Activated naive CD4-positive, alpha-beta T cell treated with anti-CD3 and anti-CD28 coated beads for 36 hours (primary cell): Measurements from ENCODE around the gene SPTB. TPM values are rescaled to one million over a fixed set of nuclear protein-coding genes. Genes with fewer than 3 reads are reported as not detected.

Experiments
- CTCF ChIA-PET: fragments of 350-600 bp; sonication (Branson Sonifier 250); formaldehyde crosslinking; loops from one replicate; lab custom pipeline; 2021; ENCODE audit warnings: antibody characterized with exemption; lab: Charles Lee
- DNase-seq: peaks from one replicate; pipeline ENCODE4 v3.0.0-alpha.2; 2020
- H3K27ac Mint-ChIP-seq: one replicate; pipeline ENCODE4 v1.8.0; 2021; ENCODE audit warnings: mild to moderate bottlenecking, mixed read lengths
- H3K27me3 Mint-ChIP-seq: one replicate; pipeline ENCODE4 v1.8.0; 2021; ENCODE audit warnings: low read depth, mixed read lengths
- H3K36me3 Mint-ChIP-seq: one replicate; pipeline ENCODE4 v1.8.0; 2021; ENCODE audit warnings: low read depth, mixed read lengths
- H3K4me1 Mint-ChIP-seq: one replicate; pipeline ENCODE4 v1.8.0; 2021; ENCODE audit warnings: low read depth, mixed read lengths
- H3K4me3 Mint-ChIP-seq: one replicate; pipeline ENCODE4 v1.8.0; 2021; ENCODE audit warnings: mild to moderate bottlenecking, moderate library complexity, mixed read lengths
- H3K9me3 Mint-ChIP-seq: one replicate; pipeline ENCODE4 v1.8.0; 2021; ENCODE audit warnings: mixed read lengths
- intact Hi-C: fragments of 100-400 bp; cut with micrococcal nuclease; formaldehyde crosslinking; loops from one replicate; pipeline ENCODE4 v1.15.1; 2023
- total RNA-seq, 2 experiments: library from RNA; stranded (reverse); gene quantifications; one replicate each; pipeline ENCODE4 v1.2.3, GENCODE V29; 2021

The SPTB gene
- total RNA-seq, 2 experiments from 2014 or later = 0.42 to 0.55 TPM

DNA sequence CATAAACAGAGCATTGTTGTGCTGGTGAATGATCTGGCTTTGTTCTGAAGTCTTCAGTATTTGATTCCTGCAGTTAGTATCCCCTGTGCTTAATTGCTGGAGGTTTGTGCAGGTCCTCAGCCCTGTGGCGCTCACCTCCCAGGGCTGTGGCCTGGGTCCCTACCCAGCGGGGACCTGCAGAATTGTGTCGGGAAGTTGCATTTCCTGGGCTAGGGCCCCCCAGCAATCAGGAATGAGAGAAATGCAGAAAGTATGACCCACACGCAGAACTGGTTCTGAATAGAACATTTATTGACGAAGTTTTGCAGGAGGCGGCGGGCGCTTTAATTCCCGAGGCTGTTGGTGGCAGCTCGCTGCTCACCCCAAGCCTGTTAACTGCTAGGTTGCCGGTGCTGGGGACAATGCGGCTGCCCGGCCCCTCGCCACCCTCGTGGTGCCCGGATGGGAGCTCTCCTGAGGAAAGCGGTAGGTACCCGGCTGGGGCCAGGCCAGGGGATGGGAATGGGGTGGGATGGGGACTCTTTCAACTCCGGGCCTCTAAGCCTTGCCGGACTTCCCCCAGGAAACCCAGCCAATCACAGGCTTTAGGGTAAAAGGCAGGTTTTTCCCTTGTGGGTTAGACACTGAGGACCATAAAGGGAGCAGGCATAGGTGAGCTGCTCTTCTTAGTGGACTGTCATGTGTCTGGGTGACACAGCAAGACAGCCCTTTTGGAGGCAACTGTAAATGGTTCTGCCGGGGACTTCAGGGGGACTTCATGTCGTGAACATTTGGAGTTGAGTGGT, 163.9 kb downstream of the SPTB start:
- Mint-ChIP-seq H3K36me3 (no peaks in the 10 kb centered on the region), H3K4me1 (no peaks in the 10 kb centered on the region), H3K27ac (no peak overlapping the region), H3K9me3 (peaks cover 15% of the 10 kb centered on the region), H3K4me3 (no peak overlapping the region), H3K27me3 (no peaks in the 10 kb centered on the region)
- DNase-seq = peak; percentile 4
- intact Hi-C loops = no loop called here
- CTCF ChIA-PET = no interaction called here

DNA sequence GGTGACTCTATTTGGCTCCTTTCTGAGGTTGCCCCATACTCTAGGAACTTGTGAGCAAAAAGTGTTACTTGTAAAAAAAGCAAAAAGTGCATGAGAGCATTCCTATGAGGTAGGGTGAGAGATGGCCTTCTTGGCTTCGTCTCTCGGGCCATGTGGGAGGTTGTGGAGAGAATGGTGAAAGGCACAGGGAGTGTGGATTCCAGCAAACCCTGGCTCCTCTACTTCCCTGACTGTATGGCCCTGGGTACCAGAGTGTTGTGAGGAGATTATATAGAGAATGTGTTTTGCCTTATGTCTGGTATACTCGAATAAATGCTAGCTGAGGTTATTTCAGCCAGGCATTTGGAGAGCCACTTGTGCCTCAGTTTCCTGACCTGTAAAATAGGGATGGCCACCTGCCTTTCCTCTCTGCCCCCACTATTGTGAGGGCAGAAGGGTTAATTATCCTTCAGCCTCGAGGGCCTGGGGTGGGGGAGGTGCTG, 164.5 kb downstream of the SPTB start:
- Mint-ChIP-seq H3K4me1 (no peaks in the 10 kb centered on the region), H3K27me3 (no peaks in the 10 kb centered on the region), H3K36me3 (no peaks in the 10 kb centered on the region), H3K4me3 (no peak overlapping the region), H3K9me3 (peaks cover 15% of the 10 kb centered on the region), H3K27ac (no peak overlapping the region)
- intact Hi-C loops = no loop called here
- peak; percentile 3 for DNase-seq
- CTCF ChIA-PET = no interaction called here

DNA sequence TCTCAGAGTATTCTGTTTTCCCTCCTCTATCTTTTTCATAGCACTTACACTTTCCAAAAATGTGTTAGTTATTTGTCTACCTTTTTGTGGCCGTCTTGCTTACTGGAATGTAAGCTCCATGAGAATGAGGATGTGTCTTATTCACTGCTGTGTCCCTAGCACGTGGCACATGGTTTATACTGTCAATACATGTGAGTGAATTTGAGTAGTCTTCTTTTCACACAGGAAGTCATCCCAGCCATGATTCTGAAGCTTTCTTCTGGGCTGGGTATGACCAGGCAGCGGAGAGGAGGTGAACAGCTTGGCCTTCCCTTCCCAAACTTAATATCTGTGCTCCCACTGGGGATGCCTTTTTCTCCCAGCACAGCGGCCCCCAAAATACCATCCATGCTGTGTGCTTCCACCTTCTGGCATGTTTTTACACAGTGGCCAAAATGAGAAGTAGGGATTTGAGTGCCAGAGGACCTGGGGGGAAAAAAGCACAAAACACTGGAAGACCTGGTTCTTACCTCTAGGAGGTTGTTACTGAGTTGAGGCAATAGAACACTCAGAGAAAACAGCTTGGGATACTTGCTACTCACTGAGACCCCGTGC, 165.2 kb downstream of the SPTB start:
- peaks cover 15% of the 10 kb centered on the region for H3K9me3 Mint-ChIP-seq
- no peaks in the 10 kb centered on the region for H3K27me3 Mint-ChIP-seq
- no peaks in the 10 kb centered on the region for H3K36me3 Mint-ChIP-seq
- CTCF ChIA-PET = no interaction called here
- intact Hi-C loops = no loop called here
- no peak overlapping the region for H3K27ac Mint-ChIP-seq
- no peak for DNase-seq
- peaks cover under 1% of the 10 kb centered on the region for H3K4me1 Mint-ChIP-seq
- no peak overlapping the region for H3K4me3 Mint-ChIP-seq

DNA sequence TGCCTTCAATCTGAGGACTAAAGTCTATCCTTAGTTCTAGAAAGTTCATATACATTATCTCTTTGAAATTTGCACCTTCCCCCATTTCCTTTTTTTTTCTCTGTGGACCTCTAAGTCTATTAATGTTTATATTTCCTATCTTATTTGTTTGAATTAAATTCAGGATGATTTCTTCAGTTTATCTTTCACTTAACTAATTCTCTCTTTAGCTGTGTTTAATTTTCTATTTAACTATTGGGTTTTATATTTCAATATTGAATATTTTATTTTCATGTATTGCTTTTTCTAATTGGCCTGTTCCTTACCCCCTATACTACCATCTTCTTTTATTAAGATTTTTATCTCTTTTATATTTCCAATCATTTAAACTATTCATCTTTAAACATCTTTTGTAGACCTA, 166.0 kb downstream of the SPTB start:
- H3K4me1 Mint-ChIP-seq = peaks cover 8% of the 10 kb centered on the region
- peaks cover 15% of the 10 kb centered on the region for H3K9me3 Mint-ChIP-seq
- CTCF ChIA-PET = interaction anchor here (0.7 kb wide), 1 partner anchor 11 kb away, joined by 3 read pairs; no protein-coding TSS in a partner anchor
- H3K36me3 Mint-ChIP-seq = no peaks in the 10 kb centered on the region
- no peak overlapping the region for H3K27ac Mint-ChIP-seq
- no peaks in the 10 kb centered on the region for H3K27me3 Mint-ChIP-seq
- intact Hi-C loops = no loop called here
- DNase-seq = no peak
- H3K4me3 Mint-ChIP-seq = no peak overlapping the region

DNA sequence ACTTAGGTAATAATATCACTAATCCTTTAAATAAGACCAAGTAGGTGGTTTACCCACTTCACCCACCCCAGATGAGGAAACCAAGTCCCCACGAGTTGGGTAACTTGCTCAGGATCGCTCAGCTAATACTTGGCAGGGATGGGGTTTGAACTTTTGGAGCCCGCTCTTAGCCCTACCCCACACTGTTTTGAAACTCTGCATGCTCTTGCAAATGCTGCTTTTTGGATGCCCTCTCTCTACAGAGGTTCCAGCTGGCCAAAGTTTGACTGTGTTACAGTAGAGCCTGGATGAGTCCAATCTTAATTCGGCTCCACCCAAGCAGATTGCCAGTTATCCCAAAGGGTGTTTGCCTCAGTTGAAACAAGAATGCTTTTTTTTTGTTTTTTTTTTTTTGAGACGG, 168.7 kb downstream of the SPTB start:
- H3K36me3 Mint-ChIP-seq = no peaks in the 10 kb centered on the region
- intact Hi-C loops = no loop called here

DNA sequence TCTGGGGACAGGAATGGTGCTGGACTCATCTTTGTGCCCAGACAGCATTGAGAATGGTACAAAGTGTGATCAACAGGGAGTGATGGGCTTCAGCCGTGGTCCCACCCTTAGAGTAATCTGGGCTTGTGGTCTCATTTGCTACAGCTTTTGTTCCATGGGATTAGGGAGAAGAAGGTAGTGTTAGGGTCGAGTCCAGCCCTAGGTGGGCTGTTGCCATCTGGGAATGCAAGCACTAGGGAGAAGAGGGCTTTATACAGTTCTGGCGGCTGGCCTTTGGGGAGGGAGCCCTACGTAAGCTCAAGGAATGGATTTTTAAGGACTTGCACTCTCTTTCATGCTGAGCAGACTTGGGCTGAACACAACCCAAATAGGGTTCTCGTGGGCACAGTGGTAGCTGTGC, 170.6 kb downstream of the SPTB start:
- CTCF ChIA-PET = interaction anchor here (0.8 kb wide), 1 partner anchor 182 kb away, joined by 3 read pairs; no protein-coding TSS in a partner anchor
- H3K36me3 Mint-ChIP-seq = no peaks in the 10 kb centered on the region
- H3K9me3 Mint-ChIP-seq = peaks cover 12% of the 10 kb centered on the region
- H3K4me3 Mint-ChIP-seq = no peak overlapping the region
- peaks cover 27% of the 10 kb centered on the region for H3K4me1 Mint-ChIP-seq
- no peak overlapping the region for H3K27ac Mint-ChIP-seq
- intact Hi-C loops = loop anchor here (5.0 kb wide), 1 partner anchor 53 kb away; no protein-coding TSS in a partner anchor
- peaks cover 15% of the 10 kb centered on the region for H3K27me3 Mint-ChIP-seq
- peak; percentile 1 for DNase-seq

More for the DNA sequence above, 168.7 kb downstream of the SPTB start:
- Mint-ChIP-seq H3K27ac (no peak overlapping the region), H3K4me3 (no peak overlapping the region), H3K27me3 (peaks cover 5% of the 10 kb centered on the region), H3K4me1 (peaks cover 20% of the 10 kb centered on the region), H3K9me3 (peaks cover 15% of the 10 kb centered on the region)
- no peak for DNase-seq
- CTCF ChIA-PET = no interaction called here

DNA sequence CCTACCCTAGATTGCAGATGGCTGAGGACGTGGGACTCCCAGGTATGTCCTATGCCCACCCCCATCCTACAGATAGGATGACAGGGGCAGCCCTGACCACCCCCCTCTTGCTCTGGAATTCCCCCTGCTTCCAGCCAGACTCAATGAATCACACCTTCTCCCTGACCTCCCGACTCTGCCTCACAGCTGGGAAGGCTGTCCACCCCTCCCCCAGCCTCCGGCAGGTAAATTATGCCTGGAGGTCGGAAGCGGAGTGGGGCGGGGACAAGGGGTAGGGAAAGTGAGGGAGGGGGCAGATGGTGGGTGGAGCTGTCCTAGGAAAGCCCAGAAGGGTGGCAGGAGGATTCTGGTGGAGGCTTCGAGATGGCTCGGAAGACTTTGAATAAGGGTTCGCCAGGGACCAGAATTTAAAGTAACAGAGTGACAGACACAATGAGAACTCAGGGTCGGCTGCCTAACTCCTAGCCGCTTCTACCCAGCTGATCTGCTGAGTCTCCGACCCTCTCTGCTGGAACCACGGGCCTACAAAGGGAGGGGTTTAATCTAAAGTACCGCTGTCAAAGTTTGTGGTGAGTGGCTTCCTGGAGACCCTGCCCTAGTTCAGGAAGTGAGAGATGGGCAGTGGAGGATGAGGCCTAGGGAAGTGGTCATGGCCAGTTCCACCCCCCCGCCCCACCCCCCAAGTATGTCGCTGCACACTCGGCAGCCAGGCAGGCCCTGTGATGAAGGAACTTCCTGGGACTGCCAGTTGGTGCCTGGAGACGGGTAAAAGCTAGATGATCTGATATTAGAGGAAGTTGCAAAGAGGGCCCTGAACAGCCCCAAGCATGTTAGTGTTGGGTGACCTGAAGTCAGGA, 171.3 kb downstream of the SPTB start:
- DNase-seq = peak; percentile 40
- Mint-ChIP-seq H3K27ac (peak overlapping the region; percentile 4), H3K4me3 (no peak overlapping the region), H3K4me1 (peaks cover 35% of the 10 kb centered on the region), H3K9me3 (peaks cover 7% of the 10 kb centered on the region), H3K27me3 (peaks cover 21% of the 10 kb centered on the region), H3K36me3 (no peaks in the 10 kb centered on the region)
- CTCF ChIA-PET = no interaction called here
- intact Hi-C loops = loop anchor here (5.0 kb wide), 1 partner anchor 54 kb away; no protein-coding TSS in a partner anchor

DNA sequence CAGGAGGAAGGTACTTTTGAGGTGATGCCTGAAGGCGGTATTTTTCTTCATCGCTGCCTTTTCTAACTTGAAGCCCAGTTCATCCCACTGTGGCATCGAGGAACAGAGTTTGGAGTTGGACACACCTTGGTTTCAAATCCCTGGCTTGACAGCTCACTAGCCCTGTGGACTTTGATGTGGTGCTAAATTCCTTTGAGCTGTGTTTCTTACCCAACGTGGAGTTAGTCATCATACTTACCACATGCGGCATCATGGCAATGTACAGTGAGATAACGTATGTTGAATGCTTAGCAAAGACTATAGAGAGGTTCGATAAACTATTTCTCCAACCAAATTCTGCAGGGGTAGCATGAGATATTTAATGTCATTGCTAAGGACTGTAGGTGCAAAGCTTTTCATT, 172.0 kb downstream of the SPTB start:
- DNase-seq = peak; percentile 22
- peaks cover 2% of the 10 kb centered on the region for H3K9me3 Mint-ChIP-seq
- CTCF ChIA-PET = interaction anchor here (0.6 kb wide), 1 partner anchor 846 kb away, joined by 3 read pairs; no protein-coding TSS in a partner anchor
- intact Hi-C loops = loop anchor here (5.0 kb wide), 1 partner anchor 55 kb away; no protein-coding TSS in a partner anchor
- peaks cover 41% of the 10 kb centered on the region for H3K4me1 Mint-ChIP-seq
- no peaks in the 10 kb centered on the region for H3K36me3 Mint-ChIP-seq
- H3K4me3 Mint-ChIP-seq = no peak overlapping the region
- H3K27ac Mint-ChIP-seq = no peak overlapping the region
- H3K27me3 Mint-ChIP-seq = peaks cover 27% of the 10 kb centered on the region

DNA sequence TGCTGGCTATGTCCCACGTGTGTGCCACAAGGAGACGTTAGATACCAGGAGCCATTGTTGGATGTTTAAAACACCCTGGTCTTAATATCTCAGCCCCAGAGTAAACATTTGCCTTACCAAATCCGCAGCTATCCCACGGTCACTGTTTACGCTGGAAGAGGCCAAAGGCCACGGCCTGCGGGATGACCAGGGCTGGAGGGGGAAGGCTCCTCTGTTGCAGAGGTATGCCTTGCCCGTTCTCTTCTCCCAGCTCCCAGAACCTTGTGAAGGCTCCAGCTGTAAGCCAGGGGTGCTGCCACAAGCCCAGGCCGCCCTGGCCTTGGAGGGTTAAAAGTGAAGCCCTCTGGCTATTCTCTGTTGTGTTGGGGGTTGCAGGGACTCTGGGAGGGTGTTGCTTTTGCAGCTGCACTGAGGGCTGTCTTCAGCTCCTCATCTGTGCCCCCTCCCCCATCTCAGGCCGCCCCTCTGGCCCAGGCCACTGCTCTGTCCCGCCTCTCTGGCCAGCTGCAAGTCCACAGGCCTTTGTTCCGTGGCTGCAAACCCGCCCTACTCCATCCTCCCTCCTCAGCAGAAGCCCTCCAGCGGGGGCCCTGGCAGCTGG, 173.0 kb downstream of the SPTB start:
- Mint-ChIP-seq H3K36me3 (no peaks in the 10 kb centered on the region), H3K4me1 (peaks cover 42% of the 10 kb centered on the region), H3K27me3 (peaks cover 31% of the 10 kb centered on the region), H3K27ac (no peak overlapping the region), H3K9me3 (no peaks in the 10 kb centered on the region), H3K4me3 (no peak overlapping the region)
- peak; percentile 3 for DNase-seq
- CTCF ChIA-PET = interaction anchor here (0.6 kb wide), 1 partner anchor 42 kb away, joined by 4 read pairs; no protein-coding TSS in a partner anchor
- intact Hi-C loops = loop anchor here (5.0 kb wide), 1 partner anchor 56 kb away; no protein-coding TSS in a partner anchor

DNA sequence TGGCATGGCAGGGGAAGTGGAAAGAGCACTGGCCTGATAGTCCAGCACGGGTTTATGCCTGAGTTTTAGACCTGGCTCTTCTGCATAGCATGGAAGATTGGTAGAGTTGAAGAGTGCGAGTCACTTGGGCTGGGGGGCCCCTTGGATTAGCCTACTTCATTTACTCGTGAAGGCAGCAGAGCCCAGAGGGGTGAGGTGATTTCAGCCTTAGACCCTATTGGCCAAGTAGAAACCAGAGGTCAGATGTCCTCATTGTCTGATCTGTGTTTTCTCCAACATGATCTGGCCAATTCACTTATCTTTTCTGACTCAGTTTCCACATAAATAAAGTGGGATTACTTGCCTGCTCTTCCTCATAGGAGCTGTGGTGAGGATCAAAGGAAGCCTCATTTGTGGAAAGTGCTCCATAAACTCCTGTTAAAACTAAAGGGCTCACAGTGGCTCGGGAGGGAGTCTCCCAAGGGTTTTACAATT, 173.6 kb downstream of the SPTB start:
- no peaks in the 10 kb centered on the region for H3K9me3 Mint-ChIP-seq
- intact Hi-C loops = loop anchor here (5.0 kb wide), 1 partner anchor 56 kb away; no protein-coding TSS in a partner anchor
- peak; percentile 1 for DNase-seq
- H3K4me1 Mint-ChIP-seq = peaks cover 42% of the 10 kb centered on the region
- peaks cover 33% of the 10 kb centered on the region for H3K27me3 Mint-ChIP-seq
- CTCF ChIA-PET = interaction anchor here (0.6 kb wide), 1 partner anchor 41 kb away, joined by 4 read pairs; no protein-coding TSS in a partner anchor
- no peaks in the 10 kb centered on the region for H3K36me3 Mint-ChIP-seq
- no peak overlapping the region for H3K27ac Mint-ChIP-seq
- H3K4me3 Mint-ChIP-seq = no peak overlapping the region

DNA sequence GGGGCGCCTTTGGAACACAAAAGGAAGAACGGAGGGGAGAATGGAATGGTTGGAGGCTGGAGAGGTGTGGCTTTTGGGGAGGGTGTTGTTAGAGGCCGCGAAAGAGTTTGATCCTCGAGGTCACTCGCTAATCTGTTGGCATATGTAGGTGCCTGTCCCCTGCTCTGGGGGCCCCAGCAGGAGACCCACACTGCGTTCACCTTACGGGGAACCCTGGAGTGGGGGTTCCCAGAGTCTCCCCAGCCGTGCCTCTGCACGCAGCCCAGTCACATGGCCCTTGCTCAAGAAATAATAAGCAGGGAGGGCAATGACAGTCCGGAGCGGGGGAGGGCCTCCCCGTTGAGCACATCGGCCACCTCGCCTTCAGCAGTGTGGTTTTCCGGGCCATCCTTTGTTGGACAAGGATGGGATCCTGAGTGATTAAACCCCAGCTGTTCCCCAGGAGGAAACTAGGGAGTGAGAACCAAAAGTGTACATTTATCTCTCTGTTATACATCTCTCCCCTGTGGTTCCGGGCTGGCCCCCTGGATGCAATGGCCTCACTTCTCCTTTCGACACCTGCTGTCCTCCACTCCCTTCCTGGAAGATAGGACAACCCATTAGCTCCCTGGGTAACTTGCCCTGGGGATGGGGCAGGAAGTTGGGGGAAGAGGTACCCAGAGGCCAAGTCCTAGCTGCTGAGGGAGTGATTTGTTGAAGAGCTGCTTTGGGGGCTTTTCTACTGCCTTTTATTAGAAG, 174.2 kb downstream of the SPTB start:
- Mint-ChIP-seq H3K27me3 (peaks cover 38% of the 10 kb centered on the region), H3K27ac (no peak overlapping the region), H3K9me3 (no peaks in the 10 kb centered on the region), H3K4me3 (peak overlapping the region; percentile 57), H3K4me1 (peaks cover 42% of the 10 kb centered on the region), H3K36me3 (no peaks in the 10 kb centered on the region)
- DNase-seq = peak; percentile 4
- intact Hi-C loops = loop anchor here (5.0 kb wide), 1 partner anchor 57 kb away; no protein-coding TSS in a partner anchor
- CTCF ChIA-PET = interaction anchor here (0.5 kb wide), 1 partner anchor 180 kb away, joined by 3 read pairs; no protein-coding TSS in a partner anchor
